ENCODE measurements around the gene RAPGEF3. TPM values are rescaled to one million over a fixed set of nuclear protein-coding genes. Genes with fewer than 3 reads are reported as not detected.
A peak's percentile ranks its signal among the peaks of the same experiment; 100 is the strongest.

The RAPGEF3 gene
- polyA plus RNA-seq, 1 donor = 7.9 TPM

- no peak overlapping the region for H3K27ac ChIP-seq (ENCODE audit: low read length)
- H3K36me3 ChIP-seq (ENCODE audit: control insufficient read depth, insufficient read depth, low read length) = peaks cover 5% of the 10 kb centered on the region
- no peaks in the 10 kb centered on the region for H3K9me3 ChIP-seq (ENCODE audit: control insufficient read depth, low read depth, low read length)
- WGBS (ENCODE audit: insufficient coverage, low lambda C conversion rate) = no CpG with 5 or more reads among the region's 6 CpGs
- no peak for DNase-seq
- no peak overlapping the region for H3K4me3 ChIP-seq (ENCODE audit: low read length)
- H3K4me1 ChIP-seq (ENCODE audit: control insufficient read depth, insufficient read depth, low read length) = peaks cover 12% of the 10 kb centered on the region
- no peaks in the 10 kb centered on the region for H3K27me3 ChIP-seq (ENCODE audit: control insufficient read depth, insufficient read depth, low read length)
Observed at GRCh38 chr12:47717046-47717442, 41.6 kb downstream of the RAPGEF3 start.

GRCh38 chr12:47715877-47716548, 42.7 kb downstream of the RAPGEF3 start:
- DNase-seq = no peak
- H3K4me1 ChIP-seq (ENCODE audit: control insufficient read depth, insufficient read depth, low read length) = peaks cover 12% of the 10 kb centered on the region
- H3K36me3 ChIP-seq (ENCODE audit: control insufficient read depth, insufficient read depth, low read length) = peaks cover 5% of the 10 kb centered on the region
- H3K27me3 ChIP-seq (ENCODE audit: control insufficient read depth, insufficient read depth, low read length) = no peaks in the 10 kb centered on the region
- H3K9me3 ChIP-seq (ENCODE audit: control insufficient read depth, low read depth, low read length) = no peaks in the 10 kb centered on the region
- no CpG with 5 or more reads among the region's 13 CpGs for WGBS (ENCODE audit: insufficient coverage, low lambda C conversion rate)
- no peak overlapping the region for H3K27ac ChIP-seq (ENCODE audit: low read length)
- H3K4me3 ChIP-seq (ENCODE audit: low read length) = no peak overlapping the region

- no peak overlapping the region for H3K27ac ChIP-seq (ENCODE audit: low read length)
- H3K4me3 ChIP-seq (ENCODE audit: low read length) = no peak overlapping the region
- peaks cover under 1% of the 10 kb centered on the region for H3K36me3 ChIP-seq (ENCODE audit: control insufficient read depth, insufficient read depth, low read length)
- no CpG with 5 or more reads among the region's 10 CpGs for WGBS (ENCODE audit: insufficient coverage, low lambda C conversion rate)
- no peaks in the 10 kb centered on the region for H3K9me3 ChIP-seq (ENCODE audit: control insufficient read depth, low read depth, low read length)
- peak; percentile 55 to 62 for DNase-seq
- no peaks in the 10 kb centered on the region for H3K27me3 ChIP-seq (ENCODE audit: control insufficient read depth, insufficient read depth, low read length)
- peaks cover 12% of the 10 kb centered on the region for H3K4me1 ChIP-seq (ENCODE audit: control insufficient read depth, insufficient read depth, low read length)
Observed at GRCh38 chr12:47715393-47715876, 43.2 kb downstream of the RAPGEF3 start.

- no peak overlapping the region for H3K4me3 ChIP-seq (ENCODE audit: low read length)
- H3K27me3 ChIP-seq (ENCODE audit: control insufficient read depth, insufficient read depth, low read length) = no peaks in the 10 kb centered on the region
- DNase-seq = no peak
- WGBS (ENCODE audit: insufficient coverage, low lambda C conversion rate) = no CpG with 5 or more reads among the region's 5 CpGs
- H3K4me1 ChIP-seq (ENCODE audit: control insufficient read depth, insufficient read depth, low read length) = peaks cover 12% of the 10 kb centered on the region
- no peak overlapping the region for H3K27ac ChIP-seq (ENCODE audit: low read length)
- no peaks in the 10 kb centered on the region for H3K36me3 ChIP-seq (ENCODE audit: control insufficient read depth, insufficient read depth, low read length)
- H3K9me3 ChIP-seq (ENCODE audit: control insufficient read depth, low read depth, low read length) = no peaks in the 10 kb centered on the region
Observed at GRCh38 chr12:47714826-47715386, 43.8 kb downstream of the RAPGEF3 start.

- no CpG with 5 or more reads among the region's 6 CpGs for WGBS (ENCODE audit: insufficient coverage, low lambda C conversion rate)
- Histone ChIP-seq H3K36me3 (ENCODE audit: control insufficient read depth, insufficient read depth, low read length) (no peaks in the 10 kb centered on the region), H3K4me1 (ENCODE audit: control insufficient read depth, insufficient read depth, low read length) (peaks cover 3% of the 10 kb centered on the region), H3K27me3 (ENCODE audit: control insufficient read depth, insufficient read depth, low read length) (no peaks in the 10 kb centered on the region), H3K27ac (ENCODE audit: low read length) (no peak overlapping the region), H3K9me3 (ENCODE audit: control insufficient read depth, low read depth, low read length) (no peaks in the 10 kb centered on the region), H3K4me3 (ENCODE audit: low read length) (no peak overlapping the region)
- DNase-seq = no peak
Observed at GRCh38 chr12:47712171-47712570, 46.5 kb downstream of the RAPGEF3 start.

GRCh38 chr12:47711448-47711847, 47.2 kb downstream of the RAPGEF3 start:
- Histone ChIP-seq H3K36me3 (ENCODE audit: control insufficient read depth, insufficient read depth, low read length) (no peaks in the 10 kb centered on the region), H3K27ac (ENCODE audit: low read length) (no peak overlapping the region), H3K9me3 (ENCODE audit: control insufficient read depth, low read depth, low read length) (no peaks in the 10 kb centered on the region), H3K27me3 (ENCODE audit: control insufficient read depth, insufficient read depth, low read length) (no peaks in the 10 kb centered on the region), H3K4me1 (ENCODE audit: control insufficient read depth, insufficient read depth, low read length) (peaks cover 3% of the 10 kb centered on the region), H3K4me3 (ENCODE audit: low read length) (no peak overlapping the region)
- WGBS (ENCODE audit: insufficient coverage, low lambda C conversion rate) = no CpG with 5 or more reads among the region's 5 CpGs
- no peak for DNase-seq

GRCh38 chr12:47710278-47710677, 48.4 kb downstream of the RAPGEF3 start:
- H3K36me3 ChIP-seq (ENCODE audit: control insufficient read depth, insufficient read depth, low read length) = no peaks in the 10 kb centered on the region
- no peak overlapping the region for H3K27ac ChIP-seq (ENCODE audit: low read length)
- no peaks in the 10 kb centered on the region for H3K9me3 ChIP-seq (ENCODE audit: control insufficient read depth, low read depth, low read length)
- no peak for DNase-seq
- H3K27me3 ChIP-seq (ENCODE audit: control insufficient read depth, insufficient read depth, low read length) = no peaks in the 10 kb centered on the region
- H3K4me3 ChIP-seq (ENCODE audit: low read length) = no peak overlapping the region
- peaks cover 3% of the 10 kb centered on the region for H3K4me1 ChIP-seq (ENCODE audit: control insufficient read depth, insufficient read depth, low read length)

GRCh38 chr12:47709671-47710070, 49.0 kb downstream of the RAPGEF3 start:
- peaks cover 7% of the 10 kb centered on the region for H3K4me1 ChIP-seq (ENCODE audit: control insufficient read depth, insufficient read depth, low read length)
- no peaks in the 10 kb centered on the region for H3K27me3 ChIP-seq (ENCODE audit: control insufficient read depth, insufficient read depth, low read length)
- no peak overlapping the region for H3K27ac ChIP-seq (ENCODE audit: low read length)
- 100% methylated on average over 1 of the region's 2 CpGs for WGBS (ENCODE audit: insufficient coverage, low lambda C conversion rate)
- no peaks in the 10 kb centered on the region for H3K9me3 ChIP-seq (ENCODE audit: control insufficient read depth, low read depth, low read length)
- H3K36me3 ChIP-seq (ENCODE audit: control insufficient read depth, insufficient read depth, low read length) = no peaks in the 10 kb centered on the region
- no peak for DNase-seq
- H3K4me3 ChIP-seq (ENCODE audit: low read length) = no peak overlapping the region

GRCh38 chr12:47709237-47709636, 49.4 kb downstream of the RAPGEF3 start:
- Histone ChIP-seq H3K36me3 (ENCODE audit: control insufficient read depth, insufficient read depth, low read length) (no peaks in the 10 kb centered on the region), H3K4me1 (ENCODE audit: control insufficient read depth, insufficient read depth, low read length) (peaks cover 8% of the 10 kb centered on the region), H3K9me3 (ENCODE audit: control insufficient read depth, low read depth, low read length) (no peaks in the 10 kb centered on the region), H3K4me3 (ENCODE audit: low read length) (no peak overlapping the region), H3K27me3 (ENCODE audit: control insufficient read depth, insufficient read depth, low read length) (no peaks in the 10 kb centered on the region), H3K27ac (ENCODE audit: low read length) (no peak overlapping the region)
- no peak for DNase-seq
- 50% methylated on average over 1 of the region's 4 CpGs for WGBS (ENCODE audit: insufficient coverage, low lambda C conversion rate)

GRCh38 chr12:47707905-47708543, 50.7 kb downstream of the RAPGEF3 start:
- Histone ChIP-seq H3K27ac (ENCODE audit: low read length) (no peak overlapping the region), H3K27me3 (ENCODE audit: control insufficient read depth, insufficient read depth, low read length) (no peaks in the 10 kb centered on the region), H3K36me3 (ENCODE audit: control insufficient read depth, insufficient read depth, low read length) (no peaks in the 10 kb centered on the region), H3K4me3 (ENCODE audit: low read length) (no peak overlapping the region), H3K9me3 (ENCODE audit: control insufficient read depth, low read depth, low read length) (no peaks in the 10 kb centered on the region), H3K4me1 (ENCODE audit: control insufficient read depth, insufficient read depth, low read length) (peaks cover 8% of the 10 kb centered on the region)
- DNase-seq = peak in 1 of 2 donors; percentile 32
- WGBS (ENCODE audit: insufficient coverage, low lambda C conversion rate) = 60% methylated on average over 1 of the region's 5 CpGs

Data from large intestine (tissue), 3 donors.